ENCODE measurements around the gene MYO5B.
"Not testable (repeated sequence)": the region's sequence is repeated elsewhere in the genome, so short reads cannot be mapped to it uniquely, and the experiment has no call there.

MYO5B gene

GRCh38 chr18:50231621-50232020, 36.7 kb upstream of the MYO5B start:
- H2AK5ac ChIP-seq (ENCODE audit: low read depth, low read length) = no peak overlapping the region
- H3K4ac ChIP-seq (ENCODE audit: low read length) = no peak overlapping the region
- H2BK5ac ChIP-seq (ENCODE audit: low read length) = no peak overlapping the region
- DNase-seq (ENCODE audit: low spot score) = no peak
- H3K4me1 ChIP-seq (ENCODE audit: control insufficient read depth in 2 of 2, insufficient read depth in 1 of 2, low read depth in 1 of 2, low read length in 2 of 2) = peaks cover 3 to 7% of the 10 kb centered on the region in 2 donors
- no peak overlapping the region for H4K8ac ChIP-seq (ENCODE audit: low read depth, low read length)
- peaks cover 0 to 2% of the 10 kb centered on the region in 2 donors for H3K9me3 ChIP-seq (replicated peaks in 1 of 2; ENCODE audit: control insufficient read depth in 2 of 2, insufficient read depth in 1 of 2, low read depth in 1 of 2, low read length in 2 of 2)
- H3K9ac ChIP-seq (ENCODE audit: low read depth, low read length, poor library complexity) = no peak overlapping the region
- no peak overlapping the region for H4K91ac ChIP-seq (ENCODE audit: low read depth, low read length, poor library complexity)
- H3K36me3 ChIP-seq (replicated peaks in 1 of 2; ENCODE audit: control insufficient read depth in 2 of 2, insufficient read depth in 2 of 2, low read length in 2 of 2) = no peaks in the 10 kb centered on the region
- no peak overlapping the region for H3K14ac ChIP-seq (ENCODE audit: low read length)
- no CpG with 5 or more reads among the region's 4 CpGs for WGBS, 2 donors (ENCODE audit: extremely low coverage in 2 of 2, insufficient read length in 2 of 2, insufficient replicate concordance in 1 of 2)
- H2AFZ ChIP-seq (ENCODE audit: low read length) = no peak overlapping the region
- H3K4me3 ChIP-seq (ENCODE audit: low read length in 2 of 2) = no peak overlapping the region
- no peak overlapping the region for H2BK15ac ChIP-seq (ENCODE audit: low read length)
- no peaks in the 10 kb centered on the region for H3K27me3 ChIP-seq (ENCODE audit: control insufficient read depth in 3 of 3, insufficient read depth in 3 of 3, low read depth in 1 of 3, low read length in 3 of 3)
- no peak overlapping the region for H3K27ac ChIP-seq (replicated peaks; ENCODE audit: low read length)
- no peak overlapping the region for H3K18ac ChIP-seq (ENCODE audit: low read length)
- no peaks in the 10 kb centered on the region for H3K79me1 ChIP-seq (ENCODE audit: low read depth, low read length)
- no peak overlapping the region for H2BK12ac ChIP-seq (ENCODE audit: low read length)
- H3K23ac ChIP-seq (ENCODE audit: low read depth, low read length, poor library complexity) = no peak overlapping the region
- no peak overlapping the region for H3K4me2 ChIP-seq (ENCODE audit: insufficient read depth, low read length, poor library complexity, severe bottlenecking)
- no peak overlapping the region for H2BK120ac ChIP-seq (ENCODE audit: low read depth, low read length)

- not testable (repeated sequence) for H3K27me3 ChIP-seq (ENCODE audit: control insufficient read depth in 3 of 3, insufficient read depth in 3 of 3, low read depth in 1 of 3, low read length in 3 of 3); H3K27ac ChIP-seq (replicated peaks; ENCODE audit: low read length); H2AK5ac ChIP-seq (ENCODE audit: low read depth, low read length); H3K4me1 ChIP-seq (ENCODE audit: control insufficient read depth in 2 of 2, insufficient read depth in 1 of 2, low read depth in 1 of 2, low read length in 2 of 2); H2BK120ac ChIP-seq (ENCODE audit: low read depth, low read length); H3K9me3 ChIP-seq (replicated peaks in 1 of 2; ENCODE audit: control insufficient read depth in 2 of 2, insufficient read depth in 1 of 2, low read depth in 1 of 2, low read length in 2 of 2); H4K8ac ChIP-seq (ENCODE audit: low read depth, low read length); H2BK12ac ChIP-seq (ENCODE audit: low read length); H3K9ac ChIP-seq (ENCODE audit: low read depth, low read length, poor library complexity); H3K4ac ChIP-seq (ENCODE audit: low read length); H4K91ac ChIP-seq (ENCODE audit: low read depth, low read length, poor library complexity); DNase-seq (ENCODE audit: low spot score); H3K18ac ChIP-seq (ENCODE audit: low read length); H2BK15ac ChIP-seq (ENCODE audit: low read length); H3K14ac ChIP-seq (ENCODE audit: low read length); H3K79me1 ChIP-seq (ENCODE audit: low read depth, low read length); H2BK5ac ChIP-seq (ENCODE audit: low read length); H3K4me3 ChIP-seq (ENCODE audit: low read length in 2 of 2); H2AFZ ChIP-seq (ENCODE audit: low read length); H3K36me3 ChIP-seq (replicated peaks in 1 of 2; ENCODE audit: control insufficient read depth in 2 of 2, insufficient read depth in 2 of 2, low read length in 2 of 2); H3K23ac ChIP-seq (ENCODE audit: low read depth, low read length, poor library complexity); H3K4me2 ChIP-seq (ENCODE audit: insufficient read depth, low read length, poor library complexity, severe bottlenecking)
- no CpG with 5 or more reads among the region's 4 CpGs for WGBS, 2 donors (ENCODE audit: extremely low coverage in 2 of 2, insufficient read length in 2 of 2, insufficient replicate concordance in 1 of 2)
Measured at GRCh38 chr18:50220249-50220648, 25.3 kb upstream of the MYO5B start.

GRCh38 chr18:50218432-50219197, 23.7 kb upstream of the MYO5B start:
- Histone ChIP-seq H4K8ac (ENCODE audit: low read depth, low read length) (no peak overlapping the region), H2BK5ac (ENCODE audit: low read length) (no peak overlapping the region), H2BK120ac (ENCODE audit: low read depth, low read length) (no peak overlapping the region), H3K79me1 (ENCODE audit: low read depth, low read length) (no peaks in the 10 kb centered on the region), H3K4me3 (ENCODE audit: low read length in 2 of 2) (no peak overlapping the region), H3K9ac (ENCODE audit: low read depth, low read length, poor library complexity) (no peak overlapping the region), H3K23ac (ENCODE audit: low read depth, low read length, poor library complexity) (no peak overlapping the region), H2BK12ac (ENCODE audit: low read length) (no peak overlapping the region), H2AK5ac (ENCODE audit: low read depth, low read length) (no peak overlapping the region), H3K4me1 (ENCODE audit: control insufficient read depth in 2 of 2, insufficient read depth in 1 of 2, low read depth in 1 of 2, low read length in 2 of 2) (no peaks in the 10 kb centered on the region), H3K4ac (ENCODE audit: low read length) (no peak overlapping the region), H2BK15ac (ENCODE audit: low read length) (no peak overlapping the region), H3K36me3 (replicated peaks in 1 of 2; ENCODE audit: control insufficient read depth in 2 of 2, insufficient read depth in 2 of 2, low read length in 2 of 2) (no peaks in the 10 kb centered on the region), H2AFZ (ENCODE audit: low read length) (no peak overlapping the region), H3K14ac (ENCODE audit: low read length) (no peak overlapping the region), H3K9me3 (replicated peaks in 1 of 2; ENCODE audit: control insufficient read depth in 2 of 2, insufficient read depth in 1 of 2, low read depth in 1 of 2, low read length in 2 of 2) (peaks cover 0 to 2% of the 10 kb centered on the region in 2 donors), H3K4me2 (ENCODE audit: insufficient read depth, low read length, poor library complexity, severe bottlenecking) (no peak overlapping the region), H3K27ac (replicated peaks; ENCODE audit: low read length) (no peak overlapping the region), H3K18ac (ENCODE audit: low read length) (no peak overlapping the region), H3K27me3 (ENCODE audit: control insufficient read depth in 3 of 3, insufficient read depth in 3 of 3, low read depth in 1 of 3, low read length in 3 of 3) (no peaks in the 10 kb centered on the region), H4K91ac (ENCODE audit: low read depth, low read length, poor library complexity) (no peak overlapping the region)
- DNase-seq (ENCODE audit: low spot score) = peak; percentile 12
- no CpG with 5 or more reads among the region's 7 CpGs for whole genome bisulfite sequencing, 2 donors (ENCODE audit: extremely low coverage in 2 of 2, insufficient read length in 2 of 2, insufficient replicate concordance in 1 of 2)

- Histone ChIP-seq H2AFZ (ENCODE audit: low read length) (no peak overlapping the region), H3K27me3 (ENCODE audit: control insufficient read depth in 3 of 3, insufficient read depth in 3 of 3, low read depth in 1 of 3, low read length in 3 of 3) (peaks cover 0 to 10% (median 0%) of the 10 kb centered on the region in 3 experiments), H4K8ac (ENCODE audit: low read depth, low read length) (no peak overlapping the region), H3K4ac (ENCODE audit: low read length) (no peak overlapping the region), H3K14ac (ENCODE audit: low read length) (no peak overlapping the region), H3K9ac (ENCODE audit: low read depth, low read length, poor library complexity) (no peak overlapping the region), H3K9me3 (replicated peaks in 1 of 2; ENCODE audit: control insufficient read depth in 2 of 2, insufficient read depth in 1 of 2, low read depth in 1 of 2, low read length in 2 of 2) (no peaks in the 10 kb centered on the region), H2BK12ac (ENCODE audit: low read length) (no peak overlapping the region), H2BK120ac (ENCODE audit: low read depth, low read length) (no peak overlapping the region), H2BK15ac (ENCODE audit: low read length) (no peak overlapping the region), H2BK5ac (ENCODE audit: low read length) (no peak overlapping the region), H4K91ac (ENCODE audit: low read depth, low read length, poor library complexity) (no peak overlapping the region), H3K18ac (ENCODE audit: low read length) (no peak overlapping the region), H3K79me1 (ENCODE audit: low read depth, low read length) (no peaks in the 10 kb centered on the region), H2AK5ac (ENCODE audit: low read depth, low read length) (no peak overlapping the region), H3K4me1 (ENCODE audit: control insufficient read depth in 2 of 2, insufficient read depth in 1 of 2, low read depth in 1 of 2, low read length in 2 of 2) (no peaks in the 10 kb centered on the region), H3K36me3 (replicated peaks in 1 of 2; ENCODE audit: control insufficient read depth in 2 of 2, insufficient read depth in 2 of 2, low read length in 2 of 2) (no peaks in the 10 kb centered on the region), H3K27ac (replicated peaks; ENCODE audit: low read length) (no peak overlapping the region), H3K23ac (ENCODE audit: low read depth, low read length, poor library complexity) (no peak overlapping the region), H3K4me3 (ENCODE audit: low read length in 2 of 2) (no peak overlapping the region), H3K4me2 (ENCODE audit: insufficient read depth, low read length, poor library complexity, severe bottlenecking) (no peak overlapping the region)
- DNase-seq (ENCODE audit: low spot score) = no peak
- no CpG with 5 or more reads among the region's 4 CpGs for WGBS, 2 donors (ENCODE audit: extremely low coverage in 2 of 2, insufficient read length in 2 of 2, insufficient replicate concordance in 1 of 2)
Measured at GRCh38 chr18:50209311-50209710, 14.4 kb upstream of the MYO5B start.
